Measurements from ENCODE around the gene SLC44A5. TPM values are rescaled to one million over a fixed set of nuclear protein-coding genes. Genes with fewer than 3 reads are reported as not detected.

SLC44A5 gene
- total and polyA plus RNA-seq, 2 donors (not counting 1 experiment from before 2014, with no cell fraction given): 2.8 to 4.2 TPM

DNA sequence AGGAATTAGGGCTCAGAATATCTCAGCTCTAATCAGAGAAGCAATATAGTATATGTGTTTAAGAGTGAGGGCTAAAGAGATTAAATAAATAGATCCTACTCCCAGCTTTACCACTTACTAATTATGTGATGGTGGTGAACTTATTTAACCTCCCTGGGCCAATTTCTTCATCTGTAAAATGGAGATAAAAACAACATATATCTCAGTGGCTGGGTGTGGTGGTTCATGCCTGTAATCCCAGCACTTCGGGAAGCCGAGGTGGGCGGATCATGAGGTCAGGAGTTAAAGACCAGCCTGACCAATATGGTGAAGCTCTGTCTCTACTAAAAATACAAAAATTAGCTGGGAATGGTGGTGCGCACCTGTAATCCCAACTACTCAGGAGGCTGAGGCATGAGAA, 135.2 kb downstream of the SLC44A5 start:
- no peak overlapping the region for H3K27ac Mint-ChIP-seq
- no peak overlapping the region for H3K9ac ChIP-seq (ENCODE audit: low read length)
- no peak overlapping the region for H3K27ac ChIP-seq (ENCODE audit: low read length in 2 of 2)
- no peak overlapping the region for H3K4me3 Mint-ChIP-seq
- H3K4me3 ChIP-seq (ENCODE audit: control extremely low read depth in 1 of 5, extremely low read depth in 1 of 5, insufficient read depth in 1 of 5, low read depth in 2 of 5, low read length in 4 of 5): no peak overlapping the region
- no peak overlapping the region for H3K4me2 ChIP-seq (replicated peaks; ENCODE audit: low read depth, low read length, poor library complexity, severe bottlenecking)
- ATAC-seq (ENCODE audit: low read depth) (no peak), DNase-seq (no peak)
- H3K36me3 ChIP-seq (replicated peaks in 1 of 2; ENCODE audit: control extremely low read depth in 1 of 2, control insufficient read depth in 1 of 2, extremely low read depth in 1 of 2, insufficient read depth in 2 of 2, low read length in 1 of 2): no peaks in the 10 kb centered on the region
- ChIA-PET POLR2A (no interaction called here), CTCF (no interaction called here)
- H2AFZ ChIP-seq (ENCODE audit: insufficient read depth, low read depth, low read length, poor library complexity, severe bottlenecking): no peak overlapping the region
- H3K9me3 Mint-ChIP-seq (ENCODE audit: insufficient read depth): no peaks in the 10 kb centered on the region
- no peaks in the 10 kb centered on the region for H3K4me1 ChIP-seq (ENCODE audit: control insufficient read depth in 2 of 2, insufficient read depth in 2 of 2, low read length in 2 of 2)
- no CpG with 5 or more reads among the region's 4 CpGs for WGBS (ENCODE audit: insufficient coverage)
- no peaks in the 10 kb centered on the region for H3K79me2 ChIP-seq (ENCODE audit: control insufficient read depth, insufficient read depth, low read length)
- intact Hi-C loops (cut with micrococcal nuclease): no loop called here
- no peaks in the 10 kb centered on the region for H4K20me1 ChIP-seq (ENCODE audit: control insufficient read depth, insufficient read depth, low read length, poor library complexity, severe bottlenecking)
- TF ChIP-seq, protein P1, sequence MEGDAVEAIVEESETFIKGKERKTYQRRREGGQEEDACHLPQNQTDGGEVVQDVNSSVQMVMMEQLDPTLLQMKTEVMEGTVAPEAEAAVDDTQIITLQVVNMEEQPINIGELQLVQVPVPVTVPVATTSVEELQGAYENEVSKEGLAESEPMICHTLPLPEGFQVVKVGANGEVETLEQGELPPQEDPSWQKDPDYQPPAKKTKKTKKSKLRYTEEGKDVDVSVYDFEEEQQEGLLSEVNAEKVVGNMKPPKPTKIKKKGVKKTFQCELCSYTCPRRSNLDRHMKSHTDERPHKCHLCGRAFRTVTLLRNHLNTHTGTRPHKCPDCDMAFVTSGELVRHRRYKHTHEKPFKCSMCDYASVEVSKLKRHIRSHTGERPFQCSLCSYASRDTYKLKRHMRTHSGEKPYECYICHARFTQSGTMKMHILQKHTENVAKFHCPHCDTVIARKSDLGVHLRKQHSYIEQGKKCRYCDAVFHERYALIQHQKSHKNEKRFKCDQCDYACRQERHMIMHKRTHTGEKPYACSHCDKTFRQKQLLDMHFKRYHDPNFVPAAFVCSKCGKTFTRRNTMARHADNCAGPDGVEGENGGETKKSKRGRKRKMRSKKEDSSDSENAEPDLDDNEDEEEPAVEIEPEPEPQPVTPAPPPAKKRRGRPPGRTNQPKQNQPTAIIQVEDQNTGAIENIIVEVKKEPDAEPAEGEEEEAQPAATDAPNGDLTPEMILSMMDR (IDR thresholded peaks at IDR 0.05): no peak
- no peak for TF ChIP-seq EZH2 (IDR thresholded peaks at IDR 0.05; ENCODE audit: borderline replicate concordance, insufficient read depth, low read depth, low read length, poor library complexity, severe bottlenecking)
- no peaks in the 10 kb centered on the region for H3K9me3 ChIP-seq (ENCODE audit: control extremely low read depth in 1 of 3, control insufficient read depth in 2 of 3, insufficient read depth in 1 of 3, low read length in 2 of 3)
- H3K27me3 Mint-ChIP-seq: no peaks in the 10 kb centered on the region
- H3K27me3 ChIP-seq (replicated peaks in 1 of 4; ENCODE audit: control extremely low read depth in 1 of 4, control insufficient read depth in 3 of 4, insufficient read depth in 4 of 4, low read length in 3 of 4): no peaks in the 10 kb centered on the region
- no peaks in the 10 kb centered on the region for H3K4me1 Mint-ChIP-seq

DNA sequence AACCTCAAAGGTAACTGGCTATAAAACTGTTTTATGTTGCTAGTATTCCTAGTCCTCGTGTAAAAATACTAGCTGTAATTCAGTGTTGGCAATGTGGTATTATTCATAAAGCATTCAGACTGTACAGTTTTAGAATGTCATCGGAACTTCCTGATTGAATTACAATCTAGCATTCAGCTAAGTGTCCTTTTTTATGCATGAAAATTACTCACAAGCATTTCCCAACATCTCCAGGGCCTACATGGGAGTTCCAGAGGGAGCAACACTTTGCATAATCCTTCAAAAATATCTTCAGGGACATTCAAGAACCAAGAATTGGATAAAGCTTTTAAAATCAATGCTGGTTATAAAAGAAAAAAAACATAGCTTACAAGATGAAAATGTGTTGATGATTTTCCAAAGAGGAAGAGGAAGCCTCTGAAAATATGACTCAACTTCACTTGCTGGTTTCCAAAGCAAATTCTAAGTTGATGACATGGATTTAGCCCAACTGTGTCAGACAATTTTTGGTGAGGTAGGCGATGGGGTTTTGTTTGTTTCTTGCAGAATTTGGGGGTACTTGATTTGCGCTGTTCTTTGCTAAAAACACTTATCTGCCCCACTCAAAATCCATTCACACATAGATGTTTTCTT, 137.8 kb downstream of the SLC44A5 start:
- DNase-seq: no peak
- no peak overlapping the region for H3K4me3 Mint-ChIP-seq
- Histone ChIP-seq H3K4me3 (ENCODE audit: control extremely low read depth in 1 of 5, extremely low read depth in 1 of 5, insufficient read depth in 1 of 5, low read depth in 2 of 5, low read length in 4 of 5) (no peak overlapping the region), H3K36me3 (replicated peaks in 1 of 2; ENCODE audit: control extremely low read depth in 1 of 2, control insufficient read depth in 1 of 2, extremely low read depth in 1 of 2, insufficient read depth in 2 of 2, low read length in 1 of 2) (no peaks in the 10 kb centered on the region), H3K9me3 (ENCODE audit: control extremely low read depth in 1 of 3, control insufficient read depth in 2 of 3, insufficient read depth in 1 of 3, low read length in 2 of 3) (no peaks in the 10 kb centered on the region), H3K4me2 (replicated peaks; ENCODE audit: low read depth, low read length, poor library complexity, severe bottlenecking) (no peak overlapping the region), H3K9ac (ENCODE audit: low read length) (no peak overlapping the region), H3K4me1 (ENCODE audit: control insufficient read depth in 2 of 2, insufficient read depth in 2 of 2, low read length in 2 of 2) (no peaks in the 10 kb centered on the region), H3K27ac (ENCODE audit: low read length in 2 of 2) (no peak overlapping the region), H3K79me2 (ENCODE audit: control insufficient read depth, insufficient read depth, low read length) (no peaks in the 10 kb centered on the region), H4K20me1 (ENCODE audit: control insufficient read depth, insufficient read depth, low read length, poor library complexity, severe bottlenecking) (no peaks in the 10 kb centered on the region), H2AFZ (ENCODE audit: insufficient read depth, low read depth, low read length, poor library complexity, severe bottlenecking) (no peak overlapping the region), H3K27me3 (replicated peaks in 1 of 4; ENCODE audit: control extremely low read depth in 1 of 4, control insufficient read depth in 3 of 4, insufficient read depth in 4 of 4, low read length in 3 of 4) (no peaks in the 10 kb centered on the region)
- ChIA-PET POLR2A (no interaction called here), CTCF (no interaction called here)
- no peaks in the 10 kb centered on the region for H3K9me3 Mint-ChIP-seq (ENCODE audit: insufficient read depth)
- no peaks in the 10 kb centered on the region for H3K4me1 Mint-ChIP-seq
- no CpG with 5 or more reads among the region's 4 CpGs for WGBS (ENCODE audit: insufficient coverage)
- no peaks in the 10 kb centered on the region for H3K27me3 Mint-ChIP-seq
- intact Hi-C loops (cut with micrococcal nuclease): no loop called here
- no peak for ATAC-seq (ENCODE audit: low read depth)
- no peak overlapping the region for H3K27ac Mint-ChIP-seq
- TF ChIP-seq, protein P1 (IDR thresholded peaks at IDR 0.05): no peak
- no peak for TF ChIP-seq EZH2 (IDR thresholded peaks at IDR 0.05; ENCODE audit: borderline replicate concordance, insufficient read depth, low read depth, low read length, poor library complexity, severe bottlenecking)
